ENCODE data around the gene NFATC1. TPM values are rescaled to one million over a fixed set of nuclear protein-coding genes. Genes with fewer than 3 reads are reported as not detected.

Gene NFATC1
- total RNA-seq, 5 donors from 2014 or later (not counting 1 experiment from before 2014, with no cell fraction given): 58.1 to 108 (median 66.0) TPM

GRCh38 chr18:79518028-79518682, 122.4 kb downstream of the NFATC1 start:
- Histone ChIP-seq H3K27ac (ENCODE audit: low read length) (peak overlapping the region; percentile 75), H3K9me3 (no peaks in the 10 kb centered on the region), H3K4me1 (ENCODE audit: control insufficient read depth in 1 of 2, extremely low read depth in 1 of 2, insufficient read depth in 2 of 2, low read length in 2 of 2) (peaks cover 61 to 72% of the 10 kb centered on the region in 2 experiments), H3K4me3 (ENCODE audit: control insufficient read depth in 1 of 2, extremely low read depth in 1 of 2, low read length in 1 of 2) (no peak overlapping the region), H3K36me3 (ENCODE audit: control insufficient read depth in 2 of 2, extremely low read depth in 1 of 2, insufficient read depth in 1 of 2, low read length in 1 of 2) (peaks cover 0 to 1% of the 10 kb centered on the region in 2 donors), H3K27me3 (replicated peaks in 1 of 2; ENCODE audit: control insufficient read depth in 2 of 2, extremely low read depth in 1 of 2, insufficient read depth in 2 of 2, low read length in 1 of 2) (no peaks in the 10 kb centered on the region)
- ChIA-PET CTCF (interaction anchor here in 1 of 2 donors (0.6 kb wide), 1 partner anchor 142 kb away, joined by 5 read pairs; no protein-coding TSS in a partner anchor), POLR2A (no interaction called here)
- 79% methylated on average over 19 of the region's 22 CpGs for WGBS (ENCODE audit: insufficient coverage)
- Mint-ChIP-seq H3K9me3 (no peaks in the 10 kb centered on the region), H3K27ac (peak overlapping the region; percentile 95 to 97), H3K36me3 (peaks cover 8% of the 10 kb centered on the region), H3K4me3 (peak overlapping the region in 1 of 3 donors; percentile 78), H3K4me1 (peaks cover 61 to 80% (median 74%) of the 10 kb centered on the region in 3 donors), H3K27me3 (no peaks in the 10 kb centered on the region)
- ATAC-seq (replicated peaks in 1 of 4) (no peak), DNase-seq (peak in 3 of 35 experiments; percentile 5 to 22 (median 10))

- no peak for ATAC-seq (replicated peaks in 1 of 4)
- peaks cover 65 to 78% of the 10 kb centered on the region in 2 experiments for H3K4me1 ChIP-seq (ENCODE audit: control insufficient read depth in 1 of 2, extremely low read depth in 1 of 2, insufficient read depth in 2 of 2, low read length in 2 of 2)
- H3K27me3 Mint-ChIP-seq: no peaks in the 10 kb centered on the region
- H3K27ac Mint-ChIP-seq: peak overlapping the region; percentile 95 to 97
- peak in 3 of 35 experiments; percentile 4 to 11 (median 5) for DNase-seq
- CTCF ChIA-PET: no interaction called here
- H3K4me3 ChIP-seq (ENCODE audit: control insufficient read depth in 1 of 2, extremely low read depth in 1 of 2, low read length in 1 of 2): no peak overlapping the region
- peak overlapping the region; percentile 75 for H3K27ac ChIP-seq (ENCODE audit: low read length)
- H3K4me3 Mint-ChIP-seq: peak overlapping the region in 1 of 3 donors; percentile 78
- POLR2A ChIA-PET: no interaction called here
- 96% methylated on average over 8 of the region's 14 CpGs for WGBS (ENCODE audit: insufficient coverage)
- peaks cover 67 to 84% (median 79%) of the 10 kb centered on the region in 3 donors for H3K4me1 Mint-ChIP-seq
- H3K36me3 ChIP-seq (ENCODE audit: control insufficient read depth in 2 of 2, extremely low read depth in 1 of 2, insufficient read depth in 1 of 2, low read length in 1 of 2): no peaks in the 10 kb centered on the region
- H3K9me3 Mint-ChIP-seq: no peaks in the 10 kb centered on the region
- no peaks in the 10 kb centered on the region for H3K9me3 ChIP-seq
- H3K36me3 Mint-ChIP-seq: peaks cover 4% of the 10 kb centered on the region
- H3K27me3 ChIP-seq (replicated peaks in 1 of 2; ENCODE audit: control insufficient read depth in 2 of 2, extremely low read depth in 1 of 2, insufficient read depth in 2 of 2, low read length in 1 of 2): no peaks in the 10 kb centered on the region
Measured at GRCh38 chr18:79518683-79519128, 123.0 kb downstream of the NFATC1 start.

- Mint-ChIP-seq H3K27ac (peak overlapping the region; percentile 91 to 92), H3K4me1 (peaks cover 71 to 91% (median 89%) of the 10 kb centered on the region in 3 donors), H3K27me3 (no peaks in the 10 kb centered on the region), H3K36me3 (peaks cover 4% of the 10 kb centered on the region), H3K9me3 (no peaks in the 10 kb centered on the region), H3K4me3 (peak overlapping the region; percentile 69 to 86 (median 71))
- Histone ChIP-seq H3K27ac (ENCODE audit: low read length) (peak overlapping the region; percentile 12), H3K9me3 (no peaks in the 10 kb centered on the region), H3K4me1 (ENCODE audit: control insufficient read depth in 1 of 2, extremely low read depth in 1 of 2, insufficient read depth in 2 of 2, low read length in 2 of 2) (peaks cover 73 to 90% of the 10 kb centered on the region in 2 experiments), H3K27me3 (replicated peaks in 1 of 2; ENCODE audit: control insufficient read depth in 2 of 2, extremely low read depth in 1 of 2, insufficient read depth in 2 of 2, low read length in 1 of 2) (no peaks in the 10 kb centered on the region), H3K36me3 (ENCODE audit: control insufficient read depth in 2 of 2, extremely low read depth in 1 of 2, insufficient read depth in 1 of 2, low read length in 1 of 2) (no peaks in the 10 kb centered on the region), H3K4me3 (ENCODE audit: control insufficient read depth in 1 of 2, extremely low read depth in 1 of 2, low read length in 1 of 2) (peak overlapping the region; percentile 21 to 32)
- ChIA-PET CTCF (interaction anchor here in 1 of 2 donors (0.6 kb wide), 1 partner anchor 95 kb away, joined by 3 read pairs; no protein-coding TSS in a partner anchor), POLR2A (interaction anchor here in 1 of 2 donors (1.6 kb wide), 1 partner anchor 12 kb away, joined by 8 read pairs; no protein-coding TSS in a partner anchor)
- ATAC-seq (replicated peaks in 1 of 4): peak in 1 of 4 experiments; percentile 12
- DNase-seq: peak in 31 of 35 experiments; percentile 23 to 76 (median 53)
- WGBS (ENCODE audit: insufficient coverage): 55% methylated on average over 25 of the region's 37 CpGs
Measured at GRCh38 chr18:79519751-79520477, 124.2 kb downstream of the NFATC1 start.

- no CpG with 5 or more reads among the region's 9 CpGs for WGBS (ENCODE audit: insufficient coverage)
- CTCF ChIA-PET: interaction anchor here in 1 of 2 donors (0.6 kb wide), 1 partner anchor 96 kb away, joined by 3 read pairs; no protein-coding TSS in a partner anchor
- H3K4me3 Mint-ChIP-seq: peak overlapping the region; percentile 69 to 86 (median 71)
- H3K9me3 ChIP-seq: no peaks in the 10 kb centered on the region
- H3K4me3 ChIP-seq (ENCODE audit: control insufficient read depth in 1 of 2, extremely low read depth in 1 of 2, low read length in 1 of 2): peak overlapping the region in 1 of 2 donors; percentile 21
- POLR2A ChIA-PET: interaction anchor here in 1 of 2 donors (1.6 kb wide), 1 partner anchor 13 kb away, joined by 8 read pairs; no protein-coding TSS in a partner anchor
- peaks cover 0 to under 1% of the 10 kb centered on the region in 2 donors for H3K36me3 ChIP-seq (ENCODE audit: control insufficient read depth in 2 of 2, extremely low read depth in 1 of 2, insufficient read depth in 1 of 2, low read length in 1 of 2)
- H3K27ac ChIP-seq (ENCODE audit: low read length): peak overlapping the region; percentile 12
- H3K4me1 ChIP-seq (ENCODE audit: control insufficient read depth in 1 of 2, extremely low read depth in 1 of 2, insufficient read depth in 2 of 2, low read length in 2 of 2): peaks cover 71 to 90% of the 10 kb centered on the region in 2 experiments
- H3K36me3 Mint-ChIP-seq: peaks cover 4% of the 10 kb centered on the region
- peaks cover 74 to 91% (median 91%) of the 10 kb centered on the region in 3 donors for H3K4me1 Mint-ChIP-seq
- no peaks in the 10 kb centered on the region for H3K27me3 ChIP-seq (replicated peaks in 1 of 2; ENCODE audit: control insufficient read depth in 2 of 2, extremely low read depth in 1 of 2, insufficient read depth in 2 of 2, low read length in 1 of 2)
- H3K27ac Mint-ChIP-seq: peak overlapping the region; percentile 91 to 92
- no peaks in the 10 kb centered on the region for H3K27me3 Mint-ChIP-seq
- H3K9me3 Mint-ChIP-seq: no peaks in the 10 kb centered on the region
- ATAC-seq (replicated peaks in 1 of 4) (no peak), DNase-seq (peak in 2 of 35 experiments; percentile 11 to 13)
Measured at GRCh38 chr18:79520478-79521390, 125.0 kb downstream of the NFATC1 start.

GRCh38 chr18:79521416-79522205, 125.9 kb downstream of the NFATC1 start:
- Mint-ChIP-seq H3K4me3 (peak overlapping the region in 1 of 3 donors; percentile 86), H3K4me1 (peaks cover 71 to 91% (median 85%) of the 10 kb centered on the region in 3 donors), H3K27me3 (no peaks in the 10 kb centered on the region), H3K36me3 (peaks cover 4% of the 10 kb centered on the region), H3K9me3 (no peaks in the 10 kb centered on the region), H3K27ac (peak overlapping the region; percentile 71 to 94)
- H3K4me3 ChIP-seq (ENCODE audit: control insufficient read depth in 1 of 2, extremely low read depth in 1 of 2, low read length in 1 of 2): no peak overlapping the region
- ATAC-seq (replicated peaks in 1 of 4) (no peak), DNase-seq (peak in 2 of 35 experiments; percentile 12 to 13)
- peaks cover 0 to 4% of the 10 kb centered on the region in 2 donors for H3K36me3 ChIP-seq (ENCODE audit: control insufficient read depth in 2 of 2, extremely low read depth in 1 of 2, insufficient read depth in 1 of 2, low read length in 1 of 2)
- ChIA-PET CTCF (no interaction called here), POLR2A (no interaction called here)
- 43% methylated on average over 1 of the region's 9 CpGs for WGBS (ENCODE audit: insufficient coverage)
- no peaks in the 10 kb centered on the region for H3K9me3 ChIP-seq
- peak overlapping the region; percentile 89 for H3K27ac ChIP-seq (ENCODE audit: low read length)
- H3K27me3 ChIP-seq (replicated peaks in 1 of 2; ENCODE audit: control insufficient read depth in 2 of 2, extremely low read depth in 1 of 2, insufficient read depth in 2 of 2, low read length in 1 of 2): no peaks in the 10 kb centered on the region
- peaks cover 64 to 90% of the 10 kb centered on the region in 2 experiments for H3K4me1 ChIP-seq (ENCODE audit: control insufficient read depth in 1 of 2, extremely low read depth in 1 of 2, insufficient read depth in 2 of 2, low read length in 2 of 2)
